ENCODE results near the gene CAPN6. TPM values are rescaled to one million over a fixed set of nuclear protein-coding genes. Genes with fewer than 3 reads are reported as not detected.

CAPN6 gene
- not detected in 2 replicates for total RNA-seq (2014; rRNA removed; shearing (Covaris generic))
- not detected in 2 replicates for total RNA-seq (2022)
- Bru-seq, nascent RNA: not detected
- not detected for BruChase-seq, experiment 1, labeled RNA remaining after a 6-hour chase
- not detected for BruChase-seq, experiment 2, labeled RNA remaining after a 2-hour chase
- long read RNA-seq: 0 reads

GRCh38 chrX:111270339-111270738, at the start of gene CAPN6:
Gene CAPN6 (minus strand): TSS chrX:111270483. CDS start chrX:111263936, 6,547 bp downstream.
- no TSS peak for BruUV-seq (replicated peaks)
- DNase-seq (ENCODE audit: low spot score): no peak
- Histone ChIP-seq H2AFZ (ENCODE audit: low read length) (no peak within 1 kb of the TSS), H3K9me3 (ENCODE audit: low read length) (no peaks in the 10 kb centered on the region), H4K20me1 (ENCODE audit: insufficient read depth, low read length) (no peaks in the 10 kb centered on the region), H3K4me3 (ENCODE audit: low read depth, low read length, poor library complexity, severe bottlenecking) (no peak within 1 kb of the TSS), H3K4me1 (ENCODE audit: insufficient read depth, low read length, poor library complexity, severe bottlenecking) (no peaks in the 10 kb centered on the region), H3K27ac (ENCODE audit: low read depth, low read length, poor library complexity, severe bottlenecking) (no peak within 1 kb of the TSS), H3K79me2 (ENCODE audit: insufficient read depth, low read depth, low read length) (no peaks in the 10 kb centered on the region), H3K4me2 (ENCODE audit: low read length) (no peak within 1 kb of the TSS), H3K9me2 (ENCODE audit: insufficient read depth, low read length) (no peaks in the 10 kb centered on the region), H3K36me3 (ENCODE audit: insufficient read depth, low read length) (no peaks in the 10 kb centered on the region)
- ChIA-PET CTCF (ENCODE audit: unreplicated experiment) (no interaction called here), POLR2A (interaction anchor here (0.6 to 0.7 kb wide), 2 partner anchors 26 to 509 kb away, joined by 3 to 4 read pairs; no protein-coding TSS in a partner anchor)
- TF ChIP-seq EZH2phosphoT487 (IDR thresholded peaks at IDR 0.05; ENCODE audit: borderline replicate concordance, low read depth, low read length): no peak
- no peak for TF ChIP-seq CTCF (conservative IDR thresholded peaks at IDR 0.05; ENCODE audit: low read length)
- intact Hi-C loops (cut with micrococcal nuclease; ENCODE audit: unreplicated experiment): no loop called here

GRCh38 chrX:111319451-111319850, 49.2 kb upstream of the CAPN6 start:
- Histone ChIP-seq H3K36me3 (ENCODE audit: insufficient read depth, low read length) (no peaks in the 10 kb centered on the region), H4K20me1 (ENCODE audit: insufficient read depth, low read length) (no peaks in the 10 kb centered on the region), H3K9me2 (ENCODE audit: insufficient read depth, low read length) (no peaks in the 10 kb centered on the region), H3K4me1 (ENCODE audit: insufficient read depth, low read length, poor library complexity, severe bottlenecking) (no peaks in the 10 kb centered on the region), H2AFZ (ENCODE audit: low read length) (no peak overlapping the region), H3K9me3 (ENCODE audit: low read length) (no peaks in the 10 kb centered on the region), H3K4me2 (ENCODE audit: low read length) (no peak overlapping the region), H3K79me2 (ENCODE audit: insufficient read depth, low read depth, low read length) (no peaks in the 10 kb centered on the region), H3K4me3 (ENCODE audit: low read depth, low read length, poor library complexity, severe bottlenecking) (no peak overlapping the region), H3K27ac (ENCODE audit: low read depth, low read length, poor library complexity, severe bottlenecking) (no peak overlapping the region)
- intact Hi-C loops (cut with micrococcal nuclease; ENCODE audit: unreplicated experiment): no loop called here
- ChIA-PET CTCF (ENCODE audit: unreplicated experiment) (no interaction called here), POLR2A (interaction anchor here (0.5 kb wide), 1 partner anchor 53 kb away, joined by 3 read pairs; no protein-coding TSS in a partner anchor)
- no peak for DNase-seq (ENCODE audit: low spot score)
- no TSS peak for BruUV-seq (replicated peaks)
- TF ChIP-seq CTCF (conservative IDR thresholded peaks at IDR 0.05; ENCODE audit: low read length): no peak
- no peak for TF ChIP-seq EZH2phosphoT487 (IDR thresholded peaks at IDR 0.05; ENCODE audit: borderline replicate concordance, low read depth, low read length)

GRCh38 chrX:111318901-111319300, 48.6 kb upstream of the CAPN6 start:
- H3K36me3 ChIP-seq (ENCODE audit: insufficient read depth, low read length): no peaks in the 10 kb centered on the region
- no peak overlapping the region for H3K4me2 ChIP-seq (ENCODE audit: low read length)
- H3K79me2 ChIP-seq (ENCODE audit: insufficient read depth, low read depth, low read length): no peaks in the 10 kb centered on the region
- BruUV-seq (replicated peaks): no TSS peak
- H3K9me2 ChIP-seq (ENCODE audit: insufficient read depth, low read length): no peaks in the 10 kb centered on the region
- ChIA-PET POLR2A (no interaction called here), CTCF (ENCODE audit: unreplicated experiment) (no interaction called here)
- intact Hi-C loops (cut with micrococcal nuclease; ENCODE audit: unreplicated experiment): no loop called here
- no peaks in the 10 kb centered on the region for H3K9me3 ChIP-seq (ENCODE audit: low read length)
- H4K20me1 ChIP-seq (ENCODE audit: insufficient read depth, low read length): no peaks in the 10 kb centered on the region
- no peak for DNase-seq (ENCODE audit: low spot score)
- H3K4me3 ChIP-seq (ENCODE audit: low read depth, low read length, poor library complexity, severe bottlenecking): no peak overlapping the region
- H2AFZ ChIP-seq (ENCODE audit: low read length): no peak overlapping the region
- no peak overlapping the region for H3K27ac ChIP-seq (ENCODE audit: low read depth, low read length, poor library complexity, severe bottlenecking)
- H3K4me1 ChIP-seq (ENCODE audit: insufficient read depth, low read length, poor library complexity, severe bottlenecking): no peaks in the 10 kb centered on the region
- TF ChIP-seq CTCF (conservative IDR thresholded peaks at IDR 0.05; ENCODE audit: low read length): no peak
- TF ChIP-seq EZH2phosphoT487 (IDR thresholded peaks at IDR 0.05; ENCODE audit: borderline replicate concordance, low read depth, low read length): no peak

Data from OCI-LY7 (cell line).